Activated CD4-positive, alpha-beta T cell treated with anti-CD3 and anti-CD28 coated beads for 4 hours (primary cell): ENCODE data around the gene CLTB.

Experiments
- DNase-seq, 2 donors: peaks; one replicate each; pipeline ENCODE4 v3.0.0-alpha.2; 2020

Gene CLTB

DNA sequence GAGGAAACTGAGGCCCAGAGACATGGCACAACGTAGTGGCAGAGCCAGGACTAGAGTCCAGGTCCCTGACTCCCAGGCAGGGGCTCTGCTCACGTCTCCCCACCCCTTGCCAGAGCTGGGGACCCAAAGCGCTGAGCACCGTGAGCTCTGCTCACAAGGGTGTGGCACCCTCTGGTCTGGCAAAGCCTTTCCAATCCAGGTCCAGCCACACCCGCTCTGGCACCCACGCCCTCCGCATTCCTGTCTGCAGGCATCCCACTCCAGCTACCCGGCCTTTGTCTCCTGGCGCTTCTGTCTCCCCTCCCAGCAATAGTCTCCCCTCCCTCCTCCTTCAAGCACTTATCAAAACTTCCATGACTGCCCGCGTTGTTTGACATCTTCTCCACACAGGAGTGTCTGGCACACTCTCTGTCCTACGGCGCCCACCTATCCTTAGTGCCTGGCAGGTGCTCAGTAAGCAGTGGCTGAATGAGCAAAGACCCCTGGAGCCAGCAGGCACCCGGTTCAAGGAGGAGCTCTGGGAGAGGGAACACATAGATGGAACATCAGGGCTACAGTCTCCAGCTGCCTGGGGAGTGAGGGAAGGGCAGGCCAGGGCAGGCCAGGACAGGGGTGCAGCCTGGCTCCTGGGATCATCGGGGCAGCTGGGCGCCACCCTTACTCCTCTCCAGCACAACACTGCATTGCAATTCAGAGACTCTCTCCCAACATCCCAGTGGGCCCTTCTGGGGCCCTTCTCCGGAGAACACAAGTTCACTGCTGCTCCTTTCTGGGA lies 15.8 kb downstream of the CLTB start:
- DNase-seq = no peak

DNA sequence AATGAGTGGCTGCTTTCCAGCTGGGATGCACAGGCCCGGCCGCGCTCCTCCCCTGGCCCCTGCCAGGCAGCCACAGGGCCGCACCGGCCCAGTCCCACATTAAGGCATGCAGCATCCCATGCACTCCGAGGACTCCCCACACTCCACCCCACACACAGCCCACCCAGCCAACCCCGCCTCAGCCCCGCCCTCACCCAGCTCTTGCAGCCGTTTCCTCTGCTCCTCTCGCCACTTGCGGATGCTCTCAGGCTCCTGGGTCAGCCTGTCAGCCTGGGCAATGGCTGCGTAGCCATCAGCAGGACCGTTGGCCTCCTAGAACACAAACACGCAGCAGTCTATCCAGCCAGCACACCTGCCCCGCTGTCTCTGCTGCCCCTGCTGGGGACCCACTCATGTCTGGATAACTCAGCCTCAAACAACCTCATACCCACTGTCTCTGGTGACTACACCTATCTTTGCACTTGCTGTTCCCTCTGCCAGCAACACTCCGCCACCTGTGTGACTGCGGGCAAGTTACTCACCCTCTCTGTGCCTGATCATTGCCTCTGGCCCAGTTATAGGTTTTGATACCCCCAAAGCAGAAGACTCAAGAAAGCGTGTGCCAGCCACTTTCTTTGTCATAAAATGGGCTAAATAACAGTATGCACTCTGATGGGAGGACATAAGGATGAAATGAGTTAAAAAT lies 18.5 kb downstream of the CLTB start:
- no peak for DNase-seq

DNA sequence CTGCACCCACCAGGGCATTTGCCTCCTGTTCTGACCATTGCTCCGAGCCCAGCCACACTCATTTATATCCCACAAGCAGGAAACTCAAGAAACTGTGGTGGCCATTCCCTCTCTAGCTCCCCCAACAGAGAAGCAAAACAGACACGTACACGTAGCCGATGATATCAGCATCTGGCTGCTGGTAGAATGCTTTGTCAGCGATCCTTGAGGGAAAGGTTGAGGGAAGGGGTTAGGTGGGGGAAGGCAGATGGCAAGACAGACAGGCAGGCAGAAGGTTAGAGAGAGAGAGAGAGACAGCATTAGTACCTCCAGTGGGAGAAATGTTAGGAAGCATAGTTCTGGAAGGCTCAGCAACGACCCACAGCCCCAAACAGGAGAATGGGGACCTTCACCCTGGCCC lies 20.0 kb downstream of the CLTB start:
- DNase-seq = no peak

DNA sequence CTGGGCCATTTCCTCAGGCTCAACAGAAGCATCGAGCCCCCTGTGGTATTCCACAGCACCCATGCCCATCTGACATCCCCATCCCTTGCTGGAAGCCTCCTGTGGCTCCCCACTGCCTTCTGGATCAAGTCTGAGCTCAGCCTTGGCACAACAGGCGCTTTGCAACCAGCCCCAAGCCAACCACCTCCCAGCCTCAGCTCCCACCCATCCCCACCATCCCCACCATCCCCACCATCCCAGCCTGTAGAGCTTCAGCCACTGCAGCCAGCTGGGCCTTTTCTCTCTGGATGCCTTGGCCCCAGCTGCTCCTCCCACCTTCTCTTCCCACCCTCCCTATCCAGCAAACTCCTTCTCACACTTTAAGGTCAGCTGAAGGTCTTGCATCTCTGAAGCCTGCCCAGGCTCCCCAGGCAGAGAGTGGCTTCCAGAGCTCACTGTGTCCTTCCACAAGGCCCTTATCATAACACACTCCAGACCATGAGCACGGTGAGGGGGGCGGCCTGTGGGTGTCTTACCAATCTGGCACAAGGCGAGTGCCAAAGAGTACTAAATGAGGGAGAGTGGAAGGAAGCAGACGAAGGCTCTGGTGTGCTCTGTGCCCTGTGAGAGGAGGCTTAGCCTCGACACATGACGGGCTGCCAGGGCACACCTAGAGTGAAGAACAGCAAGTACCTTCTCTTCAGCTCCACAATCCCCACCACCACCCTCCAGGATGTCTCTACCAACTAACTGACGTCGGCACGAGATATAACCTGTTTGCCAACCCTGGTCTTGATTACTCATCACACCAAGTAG lies 21.3 kb downstream of the CLTB start:
- DNase-seq = no peak

DNA sequence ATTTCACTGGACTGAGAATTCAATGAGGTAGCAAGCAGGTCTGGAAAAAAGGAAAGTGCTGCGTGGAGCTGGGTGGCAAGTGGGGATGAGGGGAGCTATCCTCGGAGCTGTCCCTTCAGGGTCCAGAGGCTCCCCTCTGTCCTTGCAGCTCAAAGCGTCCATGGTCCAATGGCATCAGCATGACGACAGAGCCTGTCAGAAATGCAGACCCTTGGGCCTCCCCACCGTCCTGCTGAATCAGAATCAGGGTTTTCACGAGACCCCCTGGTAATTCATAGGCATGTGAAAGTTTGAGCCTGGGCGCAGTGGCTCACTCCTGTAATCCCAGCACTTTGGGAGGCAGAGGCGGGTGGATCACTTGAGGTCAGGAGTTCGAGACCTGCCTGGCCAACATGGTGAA lies 22.2 kb downstream of the CLTB start:
- no peak for DNase-seq

DNA sequence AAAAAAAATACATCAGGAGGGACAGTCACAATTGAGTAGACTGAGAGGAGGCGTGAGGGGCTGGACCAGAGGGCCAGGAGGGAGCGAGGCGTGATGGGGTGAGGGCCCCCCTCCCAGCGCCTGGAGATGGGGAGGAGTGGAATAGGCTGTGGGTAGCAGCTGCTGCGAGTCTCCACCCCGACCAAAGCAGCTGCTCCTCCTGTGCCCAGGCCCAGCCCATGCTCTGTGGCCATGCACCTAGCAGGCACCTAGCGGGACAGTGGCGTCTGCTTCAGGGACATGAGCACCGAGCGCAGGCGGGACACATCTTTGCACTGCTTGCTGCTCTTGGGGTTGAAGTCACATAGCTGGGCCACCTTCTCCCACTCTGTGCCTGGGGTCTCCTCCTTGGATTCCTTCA lies 23.8 kb downstream of the CLTB start:
- DNase-seq = no peak

DNA sequence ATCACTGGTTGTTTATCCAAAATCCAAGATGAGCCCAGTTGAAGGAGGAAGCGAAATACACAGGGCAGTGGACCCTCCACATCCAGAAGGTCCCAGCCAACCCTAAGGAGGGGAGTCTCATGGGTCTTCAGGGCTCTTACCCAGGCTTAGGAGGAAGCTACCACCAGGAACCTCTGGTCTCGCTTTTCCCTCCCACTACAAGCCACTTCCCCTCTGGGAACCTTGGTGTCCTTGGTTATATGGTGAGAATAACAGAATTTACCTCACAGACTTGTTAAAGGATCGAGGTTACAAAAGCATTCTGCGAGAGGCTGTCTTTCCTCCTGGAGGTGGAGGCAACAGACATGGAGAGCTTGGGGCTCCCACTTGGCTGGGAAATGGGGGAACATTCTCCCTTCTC lies 24.3 kb downstream of the CLTB start:
- no peak for DNase-seq

DNA sequence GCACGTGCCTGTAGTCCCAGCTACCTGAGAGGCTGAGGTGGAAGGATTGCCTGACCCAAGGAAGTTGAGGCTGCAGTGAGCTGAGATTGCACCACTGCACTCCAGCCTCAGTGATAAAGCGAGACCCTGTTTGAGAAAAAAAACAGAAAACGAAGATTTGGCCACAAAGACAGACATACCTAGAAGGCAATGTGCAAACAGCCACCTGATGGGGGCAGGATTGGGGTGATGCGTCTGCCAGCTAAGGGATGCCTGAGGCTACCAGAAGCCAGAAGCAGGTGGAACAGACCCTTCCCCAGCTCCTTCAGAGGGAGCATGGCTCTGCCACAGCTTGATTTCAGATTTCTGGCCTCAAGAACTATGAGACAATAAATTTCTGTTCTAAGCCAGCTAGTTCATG lies 24.9 kb downstream of the CLTB start:
- DNase-seq = no peak

DNA sequence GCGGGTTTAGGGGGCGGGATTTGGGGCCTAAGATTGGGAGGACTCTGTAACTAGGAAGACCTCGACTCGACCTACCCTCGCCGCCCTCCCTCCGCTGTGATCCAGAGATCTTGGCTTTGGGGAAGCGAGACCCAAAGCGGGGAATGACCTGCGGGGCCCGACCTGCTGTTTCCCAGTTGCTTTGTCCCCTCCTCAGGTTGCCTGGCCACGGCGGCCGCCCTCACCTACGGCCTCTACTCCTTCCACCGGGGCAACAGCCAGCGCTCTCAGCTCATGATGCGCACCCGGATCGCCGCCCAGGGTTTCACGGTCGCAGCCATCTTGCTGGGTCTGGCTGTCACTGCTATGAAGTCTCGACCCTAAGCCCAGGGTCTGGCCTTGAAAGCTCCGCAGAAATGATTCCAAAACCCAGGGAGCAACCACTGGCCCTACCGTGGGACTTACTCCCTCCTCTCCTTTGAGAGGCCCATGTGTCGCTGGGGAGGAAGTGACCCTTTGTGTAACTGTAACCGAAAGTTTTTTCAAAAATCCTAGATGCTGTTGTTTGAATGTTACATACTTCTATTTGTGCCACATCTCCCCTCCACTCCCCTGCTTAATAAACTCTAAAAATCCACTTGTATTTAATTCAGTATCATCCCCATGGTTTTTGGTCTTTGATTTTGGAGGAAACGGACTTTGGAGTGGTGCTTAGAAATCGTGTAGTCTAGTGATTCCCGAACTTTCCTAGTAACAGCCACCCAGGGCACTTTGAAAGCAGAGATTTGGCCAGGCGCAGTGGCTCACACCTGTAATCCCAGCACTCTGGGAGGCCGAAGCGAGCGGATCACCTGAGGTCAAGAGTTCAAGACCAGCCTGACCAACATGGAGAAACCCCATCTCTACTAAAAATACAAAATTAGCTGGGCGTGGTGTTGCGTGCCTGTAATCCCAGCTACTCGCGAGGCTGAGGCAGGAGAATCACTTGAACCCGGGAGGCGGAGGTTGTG lies 26.9 kb downstream of the CLTB start:
- no peak for DNase-seq

DNA sequence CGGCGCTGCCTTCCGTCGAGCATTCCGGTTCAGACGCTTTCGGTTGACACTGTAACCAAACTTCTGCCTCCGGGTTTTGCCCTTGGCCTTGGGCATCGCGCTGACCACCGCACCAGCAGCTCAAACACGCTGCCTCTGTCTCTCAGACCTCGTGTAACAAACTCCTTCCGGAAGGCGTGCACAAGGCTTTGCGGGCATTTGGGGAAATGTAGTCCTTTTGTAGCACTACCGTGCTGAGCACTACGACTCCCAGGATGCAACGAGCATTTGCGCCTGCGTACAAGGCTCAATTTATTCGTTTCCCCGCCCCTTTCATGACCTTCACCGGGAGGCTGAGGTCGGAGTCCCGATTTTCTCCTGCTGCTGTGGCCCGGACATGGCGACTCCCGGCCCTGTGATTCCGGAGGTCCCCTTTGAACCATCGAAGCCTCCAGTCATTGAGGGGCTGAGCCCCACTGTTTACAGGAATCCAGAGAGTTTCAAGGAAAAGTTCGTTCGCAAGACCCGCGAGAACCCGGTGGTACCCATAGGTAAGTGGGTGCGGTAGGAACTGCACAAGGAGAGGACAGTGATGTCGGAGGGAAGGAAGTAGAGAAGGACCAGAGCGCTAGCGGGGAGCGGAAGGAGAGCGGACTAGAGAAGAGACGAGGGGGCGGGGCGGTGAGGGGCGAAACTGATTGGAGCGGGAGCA lies 27.8 kb downstream of the CLTB start, which contains the start of the genes HIGD2A and NOP16:
Gene HIGD2A, plus strand, starts transcription at position 308 of the 691 bp plus-strand sequence. Its CDS starts 69 bp downstream, at position 377.
Gene NOP16, minus strand, starts transcription at position 155 of the 691 bp plus-strand sequence. Its CDS starts 59 bp downstream, at position 96.
- peak; percentile 100 for DNase-seq

DNA sequence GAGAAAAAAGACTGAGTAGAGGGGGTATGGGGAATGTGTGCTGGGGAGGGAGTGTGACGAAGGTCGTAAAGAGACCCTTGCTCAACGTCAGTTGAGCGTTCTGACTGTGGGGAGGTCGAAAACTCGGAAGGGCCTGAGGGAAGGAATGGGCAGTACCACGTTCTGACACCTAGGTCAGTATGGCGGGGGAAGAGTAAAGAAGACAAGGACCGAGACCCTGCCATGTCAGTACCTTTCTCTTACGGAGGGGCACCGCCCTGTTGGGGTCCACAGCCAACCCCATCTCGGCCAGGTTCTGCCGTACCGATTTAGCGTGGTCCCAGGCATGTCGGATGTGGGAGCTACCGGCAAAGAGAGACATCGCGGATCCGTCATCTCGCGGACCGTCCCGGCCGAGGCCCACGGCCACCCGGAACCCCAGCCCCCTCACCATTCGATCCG lies 28.3 kb downstream of the CLTB start:
- DNase-seq = no peak

DNA sequence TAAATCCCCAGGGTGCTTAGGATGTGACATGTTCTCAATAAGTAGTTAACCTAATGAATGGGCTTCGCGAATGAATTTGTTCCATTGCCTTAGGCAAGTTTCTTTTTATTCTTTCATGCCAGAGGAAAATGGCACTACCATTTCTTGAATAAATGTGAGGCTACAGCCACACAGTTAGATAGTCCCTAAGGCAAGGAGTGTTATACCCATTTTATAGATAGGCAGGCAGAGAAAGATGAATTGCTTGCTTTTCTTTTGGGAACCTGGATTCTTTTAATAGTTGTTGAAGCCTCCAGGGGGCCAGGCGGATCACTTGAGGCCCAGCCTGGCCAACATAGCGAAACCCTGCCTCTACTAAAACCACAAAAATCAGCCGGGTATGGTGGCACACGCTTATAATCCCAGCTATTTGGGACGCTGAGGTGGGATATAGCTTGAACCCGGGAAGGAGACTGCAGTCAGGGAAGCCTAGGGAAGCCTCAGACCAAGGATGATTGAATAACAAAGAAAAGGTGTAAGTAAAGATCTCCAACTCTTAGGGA lies 28.9 kb downstream of the CLTB start:
- no peak for DNase-seq

DNA sequence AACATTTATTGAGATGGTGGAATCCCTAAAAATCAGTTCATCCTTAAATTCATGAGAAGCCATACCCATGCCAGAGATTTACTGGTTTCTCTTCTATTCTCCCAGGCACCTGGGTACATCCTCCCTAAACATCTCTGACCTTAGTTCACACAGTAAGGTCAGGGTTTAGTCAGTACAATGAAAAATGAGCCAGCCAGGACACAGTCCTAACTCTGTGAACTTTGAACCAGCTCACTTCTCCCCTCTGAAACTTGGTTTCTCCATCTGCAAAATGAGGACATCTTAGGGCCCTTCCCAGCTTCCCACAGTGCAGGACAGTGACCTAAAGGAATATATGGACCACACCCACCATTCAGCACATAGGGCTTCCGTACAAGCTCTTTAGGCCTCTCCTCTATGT lies 29.8 kb downstream of the CLTB start:
- DNase-seq = no peak

DNA sequence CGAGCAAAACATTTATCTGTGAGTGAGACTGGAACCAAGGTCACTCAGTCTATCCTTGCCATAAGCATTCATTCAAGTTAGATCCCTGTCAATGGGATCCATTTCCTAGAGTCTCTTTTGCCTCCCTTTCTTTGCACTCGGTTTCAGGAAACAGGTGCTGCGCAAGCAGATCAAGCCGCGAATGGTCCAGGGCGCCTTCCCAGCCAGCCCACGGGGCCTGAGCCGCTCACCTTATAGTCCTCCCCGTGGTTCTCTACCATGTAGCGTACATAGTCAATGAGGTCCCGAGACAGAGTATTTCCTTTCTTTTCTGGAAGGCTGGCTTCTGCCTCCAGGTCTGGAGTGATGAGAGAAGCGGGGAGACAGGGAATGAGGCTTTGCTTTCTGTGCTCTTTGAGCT lies 31.3 kb downstream of the CLTB start:
- DNase-seq = no peak

DNA sequence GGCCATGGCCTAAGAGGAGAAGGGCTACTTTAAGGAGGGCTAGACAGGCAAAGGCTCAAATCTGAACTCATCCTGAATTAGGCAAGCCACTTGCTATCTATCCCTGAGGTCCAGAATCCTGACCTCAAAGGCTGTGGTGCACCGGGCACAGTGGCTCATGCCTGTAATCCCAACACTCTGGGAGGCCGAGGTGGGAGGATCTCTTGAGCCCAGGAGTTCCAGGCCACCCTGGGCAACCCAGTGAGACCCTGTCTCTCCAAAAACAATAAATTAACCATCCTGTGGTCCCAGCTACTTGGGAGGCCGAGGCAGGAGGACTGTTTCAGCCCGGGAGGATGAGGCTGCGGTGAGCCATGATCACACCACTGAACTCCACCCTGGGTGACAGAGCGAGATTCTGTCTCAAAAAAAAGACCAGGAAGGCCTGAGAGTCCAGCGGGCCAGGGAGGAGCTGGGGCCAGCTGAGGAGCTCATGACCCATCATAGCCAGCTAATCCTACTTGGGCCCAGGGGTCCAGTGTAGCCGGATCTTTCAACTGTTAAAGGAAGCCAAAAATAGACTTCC lies 31.9 kb downstream of the CLTB start:
- no peak for DNase-seq

DNA sequence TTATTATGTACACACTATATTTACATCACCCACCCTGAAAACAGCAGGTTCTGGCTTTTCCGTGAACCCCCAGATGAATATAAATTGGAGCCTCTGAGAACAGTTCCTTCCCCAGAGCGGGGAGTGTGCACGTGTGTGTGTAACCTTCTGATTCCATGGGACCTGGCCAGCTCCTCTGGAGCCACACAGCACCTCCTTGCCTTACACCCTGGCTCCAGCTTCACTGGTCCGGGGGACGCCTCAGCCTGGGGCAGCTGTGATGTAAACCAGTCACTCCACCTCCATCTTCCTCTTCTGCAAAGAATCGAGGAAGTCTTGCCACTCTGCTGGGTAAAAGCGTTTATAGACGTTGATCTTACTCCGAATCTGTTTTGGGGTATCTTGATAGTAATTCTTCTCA lies 32.4 kb downstream of the CLTB start:
- DNase-seq = no peak

DNA sequence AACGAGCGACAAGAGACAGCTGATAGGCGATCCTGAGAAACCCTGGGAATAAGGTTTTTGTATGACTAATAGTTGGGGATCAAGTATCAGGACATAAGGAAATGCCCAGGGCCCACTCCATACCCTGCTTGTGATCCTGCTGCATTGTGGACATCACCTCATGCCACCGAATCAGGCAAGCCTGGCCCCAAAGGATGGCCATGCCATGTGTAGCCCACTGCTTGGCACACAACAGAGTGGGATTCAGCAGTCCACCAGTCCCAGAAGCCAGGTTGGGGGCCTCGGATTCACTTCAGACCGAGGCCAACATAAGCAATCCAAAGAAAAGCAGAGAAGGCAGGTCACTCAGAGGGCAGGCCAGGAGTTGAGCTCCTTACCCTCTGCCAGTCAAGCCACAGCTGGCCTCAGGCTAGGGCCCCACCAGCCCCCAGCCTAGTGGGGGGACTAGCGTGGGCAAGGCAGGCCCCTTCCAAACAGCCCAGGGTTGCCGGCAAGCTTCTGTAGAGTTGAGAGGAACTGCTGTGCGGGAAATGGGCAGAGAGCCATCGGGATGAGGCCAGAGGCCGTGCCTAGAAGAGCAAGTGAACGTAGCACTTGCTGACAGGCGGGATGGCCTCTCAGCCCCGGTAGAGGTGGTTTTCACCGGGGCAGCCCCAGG lies 33.0 kb downstream of the CLTB start:
- no peak for DNase-seq

DNA sequence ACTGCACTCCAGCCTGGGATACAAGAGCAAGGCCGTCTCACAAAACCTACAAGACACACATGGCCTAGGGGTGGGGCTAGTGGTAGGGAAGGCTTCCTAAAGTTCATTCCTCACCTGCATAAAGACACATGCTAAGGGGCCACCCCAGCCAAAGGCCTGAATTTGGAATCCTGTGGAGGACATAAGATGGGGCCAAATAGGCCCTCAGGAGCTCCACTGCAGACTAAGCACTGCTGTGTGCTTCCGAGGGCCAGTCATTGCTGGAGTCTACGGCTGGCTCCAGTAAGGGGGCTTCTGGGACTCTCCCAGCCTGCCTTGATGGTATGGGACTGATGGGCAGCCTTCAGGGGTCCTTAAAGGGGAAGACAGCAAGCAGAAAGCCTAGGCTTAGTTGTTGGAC lies 33.6 kb downstream of the CLTB start:
- no peak for DNase-seq

DNA sequence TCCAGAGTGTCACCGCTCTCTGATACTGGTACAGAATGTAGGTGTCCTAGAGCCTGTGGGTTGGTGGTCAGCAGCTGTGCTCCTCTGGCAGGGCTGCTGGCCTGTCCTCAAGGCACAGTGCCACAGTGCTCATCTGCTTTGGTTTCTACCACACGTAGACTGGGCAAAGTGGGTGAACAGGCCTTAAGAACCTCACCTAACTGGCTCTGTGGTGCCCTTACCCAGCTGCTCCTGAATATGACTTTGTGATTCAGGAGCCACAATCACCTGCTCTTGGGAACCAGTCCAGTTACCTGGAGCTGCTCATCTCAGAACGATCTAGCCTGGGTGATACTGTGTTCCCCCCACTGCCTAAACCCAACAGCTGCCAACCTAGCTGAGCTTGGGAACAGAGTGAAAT lies 34.4 kb downstream of the CLTB start:
- no peak for DNase-seq

DNA sequence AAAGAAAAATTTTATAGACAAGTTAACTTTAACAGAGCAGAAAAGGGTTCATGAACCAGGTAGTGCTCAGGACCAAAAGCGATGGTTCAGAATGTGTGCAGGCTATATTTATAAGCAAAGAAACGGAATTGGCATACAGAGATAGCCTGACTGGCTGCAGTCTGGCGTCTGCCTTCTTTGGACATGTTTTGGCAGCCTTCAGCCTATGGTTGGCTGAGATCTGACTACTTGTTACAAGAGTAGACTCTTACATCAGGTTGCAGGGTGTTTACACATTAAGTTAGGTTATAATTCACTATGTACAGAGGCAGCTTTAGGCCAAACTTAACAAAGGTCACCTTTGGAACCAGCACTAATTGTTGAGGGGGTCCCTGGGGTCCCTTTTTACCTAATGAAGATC lies 34.9 kb downstream of the CLTB start:
- no peak for DNase-seq
